Psoas muscle (tissue), 8 donors: ENCODE data around the gene CCDC30. TPM values are rescaled to one million over a fixed set of nuclear protein-coding genes. Genes with fewer than 3 reads are reported as not detected.

Experiments used
- ATAC-seq, 4 donors: fragments of 200-7000 bp; cut with Tn5 transposase; one replicate each; pipeline ENCODE4 v1.9.1; 2020; ENCODE audit warnings: moderate library complexity in 3 of 4, mild to moderate bottlenecking in 2 of 4
- DNase-seq, 2 donors: peaks; one replicate each; pipeline ENCODE4 v3.0.0-alpha.2; 2020
- H3K27ac ChIP-seq: fragments of 200-600 bp; one replicate; pipeline ENCODE4 v1.8.0; 2022
- H3K27me3 ChIP-seq, 3 donors: fragments of 200-600 bp in 1 of 3; one replicate each; pipeline versions ENCODE4 v1.6.1 to v1.8.0; 2013 to 2022; ENCODE audit warnings: low read length in 2 of 3, mild to moderate bottlenecking in 2 of 3, moderate library complexity in 1 of 3; ENCODE audit not compliant: insufficient read depth in 3 of 3
- H3K36me3 ChIP-seq, 2 donors: fragments of 200-600 bp in 1 of 2; one replicate each; pipeline versions ENCODE4 v1.6.1 to v1.8.0; 2013 to 2022; ENCODE audit warnings: low read depth in 1 of 2, mild to moderate bottlenecking in 1 of 2, moderate library complexity in 1 of 2; ENCODE audit not compliant: insufficient read depth in 1 of 2
- H3K4me1 ChIP-seq: fragments of 200-600 bp; one replicate; pipeline ENCODE4 v1.8.0; 2022
- H3K4me3 ChIP-seq: fragments of 200-600 bp; one replicate; pipeline ENCODE4 v1.8.0; 2022; ENCODE audit warnings: mild to moderate bottlenecking
- H3K9me3 ChIP-seq: fragments of 200-600 bp; one replicate; pipeline ENCODE4 v1.8.0; 2022
- WGBS, 3 donors: extraction: QIAGEN DNeasy Blood & Tissue Kit; methylation state at CpG; one replicate each; pipeline versions ENCODE4 v1.1.6 to v1.1.7; 2013; 5-methylcytosine and 5-hydroxymethylcytosine counted together
- intact Hi-C, 2 donors: fragments of 100-400 bp; cut with DNase I; formaldehyde crosslinking; loops; one replicate each; pipeline versions ENCODE4 v1.11.0 to v1.14.2; 2022
- polyA plus RNA-seq, 3 donors: library from polyadenylated mRNA; stranded (reverse); fragments of 200-250 nt; gene quantifications; one replicate each; pipeline ENCODE4 v1.2.3, GENCODE V29; 2013
- total RNA-seq, 4 donors: library from RNA; stranded (reverse); fragmentation: NEBNext Ultra II Directional in 2 of 4; extraction: Animal tissue kit (Norgen Biotek cat#: 25700) in 2 of 4; gene quantifications; one replicate each; pipeline versions ENCODE4 v1.2.1 to v1.2.4, GENCODE V29; 2021 to 2023
- TF ChIP-seq, protein P1 (sequence below): fragments of 200-600 bp; IDR thresholded peaks from one replicate; pipeline ENCODE4 v1.8.0; 2022; ENCODE audit warnings: antibody characterized with exemption
- donor health status: healthy with polysubstance abuse.
- donor health status: DM: no; HTN: no; CAD: no; lungs with moderate emphysema.
- donor health status: Bipolar disorder and iron deficiency.
- donor health status: healthy.
- donor health status: DM: yes; HTN: yes; CAD: no.
- donor health status: DM: no; HTN: no; CAD: no.
- donor health status: DM: no; HTN: no; CAD: no.
- donor health status: DM: yes; HTN: yes; CAD: no.

CCDC30 gene
- total and polyA plus RNA-seq, 7 donors: 0.39 to 1.2 (median 0.92) TPM

DNA sequence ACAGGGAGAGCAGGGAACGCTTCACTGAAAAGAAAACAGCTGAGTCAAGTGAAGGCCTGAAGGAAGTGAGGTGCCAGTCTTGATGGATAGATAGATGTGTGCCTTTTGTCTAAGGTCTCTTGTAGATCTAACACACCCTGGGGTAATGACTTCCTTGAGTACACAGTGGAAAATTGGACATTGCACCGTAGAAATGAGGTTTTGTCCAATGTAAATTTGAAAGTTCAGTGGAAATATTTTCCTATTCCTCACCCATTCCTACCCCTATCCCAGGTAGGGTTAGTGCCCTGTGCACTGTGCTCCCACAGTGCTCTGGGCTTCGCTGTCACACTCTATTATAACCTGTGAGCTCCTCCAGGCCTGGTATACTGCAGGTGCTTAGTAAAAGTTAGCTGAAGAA is 31.6 kb upstream of the CCDC30 start:
- no peaks in the 10 kb centered on the region for H3K36me3 ChIP-seq
- no peak for ATAC-seq
- WGBS, 3 donors: 82 to 90% (median 83%) methylated on average over 3 of the region's 3 CpGs
- intact Hi-C loops: no loop called here
- no peaks in the 10 kb centered on the region for H3K27me3 ChIP-seq
- H3K4me1 ChIP-seq: no peaks in the 10 kb centered on the region
- no peaks in the 10 kb centered on the region for H3K9me3 ChIP-seq
- no peak overlapping the region for H3K27ac ChIP-seq
- TF ChIP-seq, protein P1, sequence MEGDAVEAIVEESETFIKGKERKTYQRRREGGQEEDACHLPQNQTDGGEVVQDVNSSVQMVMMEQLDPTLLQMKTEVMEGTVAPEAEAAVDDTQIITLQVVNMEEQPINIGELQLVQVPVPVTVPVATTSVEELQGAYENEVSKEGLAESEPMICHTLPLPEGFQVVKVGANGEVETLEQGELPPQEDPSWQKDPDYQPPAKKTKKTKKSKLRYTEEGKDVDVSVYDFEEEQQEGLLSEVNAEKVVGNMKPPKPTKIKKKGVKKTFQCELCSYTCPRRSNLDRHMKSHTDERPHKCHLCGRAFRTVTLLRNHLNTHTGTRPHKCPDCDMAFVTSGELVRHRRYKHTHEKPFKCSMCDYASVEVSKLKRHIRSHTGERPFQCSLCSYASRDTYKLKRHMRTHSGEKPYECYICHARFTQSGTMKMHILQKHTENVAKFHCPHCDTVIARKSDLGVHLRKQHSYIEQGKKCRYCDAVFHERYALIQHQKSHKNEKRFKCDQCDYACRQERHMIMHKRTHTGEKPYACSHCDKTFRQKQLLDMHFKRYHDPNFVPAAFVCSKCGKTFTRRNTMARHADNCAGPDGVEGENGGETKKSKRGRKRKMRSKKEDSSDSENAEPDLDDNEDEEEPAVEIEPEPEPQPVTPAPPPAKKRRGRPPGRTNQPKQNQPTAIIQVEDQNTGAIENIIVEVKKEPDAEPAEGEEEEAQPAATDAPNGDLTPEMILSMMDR: no peak
- H3K4me3 ChIP-seq: no peak overlapping the region
- no peak for DNase-seq

DNA sequence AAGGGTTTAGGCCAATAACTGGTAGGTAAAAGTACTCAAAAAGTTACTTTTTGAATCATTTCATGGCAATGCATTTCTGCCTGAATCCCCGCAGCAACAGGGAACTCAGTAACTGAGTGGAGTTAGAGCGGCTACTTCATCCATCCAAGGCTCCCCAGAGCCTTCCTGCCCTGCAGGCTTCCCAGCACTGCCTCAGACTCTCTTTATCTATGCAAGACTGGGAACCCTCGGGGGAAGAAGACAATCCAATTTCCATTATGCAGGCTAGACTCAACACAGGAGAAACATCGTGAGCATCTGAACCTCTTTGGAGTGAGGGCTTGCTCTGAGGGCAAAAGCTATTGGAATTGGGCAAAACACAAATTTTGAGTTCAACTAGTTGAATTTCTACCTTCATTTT is 30.4 kb upstream of the CCDC30 start:
- no peak overlapping the region for H3K27ac ChIP-seq
- no peaks in the 10 kb centered on the region for H3K36me3 ChIP-seq
- intact Hi-C loops: no loop called here
- no peaks in the 10 kb centered on the region for H3K4me1 ChIP-seq
- WGBS, 3 donors: 83 to 86% (median 85%) methylated on average over 4 of the region's 4 CpGs
- no peak overlapping the region for H3K4me3 ChIP-seq
- DNase-seq (no peak), ATAC-seq (no peak)
- no peaks in the 10 kb centered on the region for H3K27me3 ChIP-seq
- TF ChIP-seq, protein P1: no peak
- H3K9me3 ChIP-seq: no peaks in the 10 kb centered on the region

DNA sequence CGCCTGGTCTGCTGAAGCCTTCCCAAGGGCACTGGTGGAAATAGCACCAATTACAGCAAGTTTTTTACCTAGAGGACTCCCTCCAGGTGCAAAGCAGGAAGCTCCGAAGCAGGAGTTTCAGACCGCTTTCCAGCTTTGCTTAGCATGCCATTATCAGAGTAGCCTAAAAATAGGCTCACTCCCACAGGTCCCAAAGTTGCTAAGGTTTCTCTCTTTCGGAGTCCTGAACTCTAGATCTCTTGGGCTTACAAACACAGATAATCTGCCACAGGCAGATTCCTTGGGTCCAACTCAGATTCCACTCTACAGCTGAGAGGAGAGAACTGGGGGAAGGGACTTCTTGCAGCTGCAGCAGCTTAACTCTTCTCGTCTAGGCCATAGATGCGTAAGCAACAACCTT is 29.7 kb upstream of the CCDC30 start:
- TF ChIP-seq, protein P1: no peak
- Histone ChIP-seq H3K4me1 (no peaks in the 10 kb centered on the region), H3K4me3 (no peak overlapping the region), H3K9me3 (no peaks in the 10 kb centered on the region), H3K27me3 (no peaks in the 10 kb centered on the region), H3K27ac (no peak overlapping the region), H3K36me3 (no peaks in the 10 kb centered on the region)
- no peak for ATAC-seq
- intact Hi-C loops: no loop called here
- 73 to 78% (median 76%) methylated on average over 6 of the region's 6 CpGs for WGBS, 3 donors
- no peak for DNase-seq

DNA sequence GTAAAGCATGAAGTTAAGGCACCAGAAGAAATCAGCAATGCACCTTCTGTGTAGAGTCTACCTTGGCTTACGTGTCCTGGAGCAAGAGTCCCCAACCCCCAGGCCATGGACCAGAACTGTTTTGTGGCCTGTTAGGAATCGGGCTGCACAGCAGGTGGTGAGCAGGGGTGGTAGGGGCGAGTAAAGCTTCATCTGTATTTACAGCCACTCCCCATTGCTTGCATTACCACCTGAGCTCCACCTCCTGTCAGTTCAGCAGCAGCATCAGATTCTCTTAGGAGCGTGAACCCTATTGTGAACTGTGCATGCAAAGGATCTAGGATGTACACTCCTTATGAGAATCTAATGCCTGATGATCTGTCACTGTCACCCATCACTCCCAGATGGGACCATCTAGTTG is 28.7 kb upstream of the CCDC30 start:
- intact Hi-C loops: no loop called here
- DNase-seq (no peak), ATAC-seq (no peak)
- H3K27ac ChIP-seq: no peak overlapping the region
- H3K27me3 ChIP-seq: no peaks in the 10 kb centered on the region
- H3K36me3 ChIP-seq: no peaks in the 10 kb centered on the region
- 96 to 99% (median 97%) methylated on average over 4 of the region's 4 CpGs for WGBS, 3 donors
- TF ChIP-seq, protein P1: no peak
- H3K9me3 ChIP-seq: no peaks in the 10 kb centered on the region
- no peaks in the 10 kb centered on the region for H3K4me1 ChIP-seq
- no peak overlapping the region for H3K4me3 ChIP-seq

DNA sequence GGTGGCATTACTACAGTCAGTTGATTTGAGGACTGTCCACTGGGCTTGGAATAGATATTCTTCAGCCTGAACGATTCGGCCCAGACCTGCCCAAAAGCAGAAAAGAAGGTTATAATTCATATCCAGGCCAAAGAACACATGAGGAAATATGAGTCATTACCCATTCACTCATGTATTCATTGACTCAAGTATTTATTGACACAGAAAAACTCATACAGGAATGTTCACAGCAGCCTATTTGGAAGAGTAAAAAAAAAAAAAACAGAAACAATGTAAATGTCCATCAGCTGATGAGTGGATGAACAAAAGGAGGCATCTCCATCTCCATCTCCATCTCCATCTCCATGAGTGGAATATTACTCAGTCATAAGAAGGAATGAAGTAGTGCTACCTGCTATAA is 23.1 kb upstream of the CCDC30 start:
- TF ChIP-seq, protein P1: no peak
- Histone ChIP-seq H3K4me1 (no peaks in the 10 kb centered on the region), H3K36me3 (no peaks in the 10 kb centered on the region), H3K4me3 (no peak overlapping the region), H3K27me3 (no peaks in the 10 kb centered on the region), H3K9me3 (no peaks in the 10 kb centered on the region), H3K27ac (no peak overlapping the region)
- ATAC-seq (no peak), DNase-seq (no peak)
- intact Hi-C loops: no loop called here
- WGBS, 3 donors: 70 to 74% (median 73%) methylated on average over 2 of the region's 2 CpGs
